Activated T-cell treated with anti-CD3 and anti-CD28 coated beads, Interleukin-2, amount 50 U/mL, for 1 hour (primary cell): ENCODE data around the gene SV2B.
"Not testable (repeated sequence)": the region's sequence is repeated elsewhere in the genome, so short reads cannot be mapped to it uniquely, and the experiment has no call there.

ENCODE experiments used
- DNase-seq: peaks from one replicate; pipeline ENCODE4 v3.0.0-alpha.2; 2020

SV2B gene

GRCh38 chr15:91320101-91320500, 220.0 kb downstream of the SV2B start:
- no peak for DNase-seq

- DNase-seq, result no peak
Observed at GRCh38 chr15:91329914-91330313, 229.9 kb downstream of the SV2B start.

- no peak for DNase-seq
Observed at GRCh38 chr15:91331581-91331980, 231.5 kb downstream of the SV2B start.

GRCh38 chr15:91335702-91336101, 235.6 kb downstream of the SV2B start:
- no peak for DNase-seq

- DNase-seq, result no peak
Observed at GRCh38 chr15:91336687-91337086, 236.6 kb downstream of the SV2B start.

GRCh38 chr15:91338766-91339165, 238.7 kb downstream of the SV2B start:
- no peak for DNase-seq

- DNase-seq, result no peak
Observed at GRCh38 chr15:91342097-91342496, 242.0 kb downstream of the SV2B start.

- DNase-seq, result not testable (repeated sequence)
Observed at GRCh38 chr15:91344912-91345311, 244.9 kb downstream of the SV2B start.

- DNase-seq, result no peak
Observed at GRCh38 chr15:91345736-91346135, 245.7 kb downstream of the SV2B start.

- no peak for DNase-seq
Observed at GRCh38 chr15:91346259-91346658, 246.2 kb downstream of the SV2B start.

GRCh38 chr15:91348752-91349500, 248.9 kb downstream of the SV2B start:
- no peak for DNase-seq
